GM18861 (cell line): ENCODE data around the gene FAM217A.

Source experiments
- ATAC-seq: cut with Tn5 transposase; IDR thresholded peaks from one replicate; pipeline ENCODE4 v1.9.1; 2021; ENCODE audit not compliant: unreplicated experiment

FAM217A gene

DNA sequence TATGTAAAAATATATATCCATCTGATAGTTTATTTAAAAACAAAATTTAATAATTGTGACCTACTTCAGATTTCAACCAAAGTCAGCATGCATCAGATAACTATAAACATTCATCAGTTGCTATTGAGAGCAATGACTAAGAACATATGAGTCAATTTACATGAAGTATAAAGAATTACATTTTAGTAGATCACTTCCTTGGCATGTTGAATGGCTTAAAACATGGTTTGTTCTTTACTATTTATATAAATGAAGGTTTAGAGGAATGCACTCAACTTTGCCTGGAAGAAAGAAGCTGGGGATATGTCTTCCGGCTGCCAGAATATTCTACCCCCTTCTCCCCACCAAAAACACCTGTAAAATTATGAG, 6.4 kb upstream of the FAM217A start:
- no peak for ATAC-seq

DNA sequence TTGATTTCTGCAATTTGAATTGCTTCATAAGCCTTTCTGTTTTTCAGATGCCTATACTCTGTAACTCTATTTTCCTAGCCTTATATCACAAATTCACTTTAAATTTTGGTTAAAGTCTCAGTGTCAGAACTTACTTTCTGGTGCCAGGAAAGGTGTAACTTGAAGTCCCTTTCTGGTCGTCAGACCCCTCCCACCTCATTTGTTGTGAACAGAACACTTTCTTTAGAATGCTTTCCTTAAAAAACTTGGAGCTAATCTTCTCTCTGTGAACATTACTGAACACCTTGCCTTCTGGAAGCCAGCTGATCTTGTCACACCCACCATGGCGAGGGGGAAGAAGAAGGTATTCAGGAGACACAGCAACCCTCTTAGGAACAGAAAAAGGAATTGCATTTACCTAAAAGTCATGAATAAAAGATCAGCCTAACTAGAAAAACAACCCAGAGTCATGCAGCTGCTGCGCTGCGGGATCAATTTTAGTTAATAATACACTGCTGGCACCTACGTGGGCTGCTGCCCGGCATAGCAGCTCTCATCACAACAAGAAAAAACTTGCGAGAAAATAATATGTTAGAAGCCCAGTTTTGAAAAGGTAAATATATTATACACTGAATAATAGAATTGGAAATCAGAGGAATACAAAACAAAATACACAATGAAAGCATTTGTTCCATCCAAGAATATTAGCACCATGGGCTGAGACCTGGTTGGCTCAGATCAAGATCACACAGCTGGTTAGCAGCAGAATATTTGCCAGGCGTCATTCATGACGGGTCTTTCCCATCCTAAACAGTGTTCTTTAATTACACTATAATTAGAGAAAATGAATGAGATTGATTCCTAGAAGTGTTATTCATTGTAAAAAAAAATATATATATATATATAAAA, 5.8 kb upstream of the FAM217A start:
- no peak for ATAC-seq

DNA sequence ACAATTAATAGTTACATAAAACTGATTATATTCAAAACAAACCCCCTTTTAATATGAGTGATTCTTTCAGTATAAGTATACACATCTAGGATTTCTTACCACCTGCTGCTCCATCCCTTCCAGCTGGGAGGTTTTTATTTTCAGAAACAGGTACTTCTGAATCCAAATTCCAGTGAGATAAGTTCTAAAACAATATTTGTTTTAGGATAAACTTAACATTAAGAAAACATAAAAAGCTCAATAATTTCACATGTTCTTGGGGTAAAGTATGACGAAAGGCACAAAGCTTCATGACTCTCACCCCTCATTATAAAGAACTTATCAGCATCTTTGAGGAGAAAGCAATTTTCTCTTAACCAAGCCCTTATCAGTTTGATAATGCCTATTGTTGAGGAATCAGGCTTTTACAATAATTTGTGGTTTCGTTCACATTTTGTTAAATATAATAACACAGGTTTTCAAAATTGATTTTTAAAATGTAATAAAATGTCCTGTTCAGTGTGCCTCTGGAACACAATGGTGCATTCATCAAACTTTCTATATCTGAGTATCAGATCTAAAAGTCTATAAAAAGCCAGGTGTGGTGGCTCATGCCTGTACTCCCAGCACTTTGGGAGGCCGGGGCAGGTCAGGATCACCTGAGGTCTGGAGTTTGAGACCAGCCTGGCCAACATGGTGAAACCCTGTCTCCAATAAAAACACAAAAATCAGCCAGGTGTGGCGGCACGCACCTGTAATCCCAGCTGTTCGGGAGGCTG, 4.3 kb downstream of the FAM217A start:
- no peak for ATAC-seq

DNA sequence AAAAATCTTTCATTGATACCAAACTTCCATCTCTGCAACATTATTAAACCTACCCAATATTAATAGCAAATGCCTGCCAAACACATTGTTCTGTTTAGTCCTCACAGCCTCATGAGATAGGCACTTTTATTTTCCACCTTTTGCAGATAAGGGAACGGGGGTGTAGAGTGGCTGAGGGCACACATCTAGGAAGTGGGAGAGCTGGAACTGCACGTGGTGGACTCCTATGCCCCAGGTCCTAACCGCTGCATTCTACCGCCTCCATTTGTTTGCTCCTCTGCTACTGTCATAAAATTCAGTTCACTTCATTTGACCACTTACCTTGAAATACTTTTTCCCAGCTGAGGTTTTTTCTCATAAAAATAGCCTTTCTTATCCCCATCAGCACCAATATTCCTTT, 7.6 kb downstream of the FAM217A start:
- ATAC-seq, result no peak

DNA sequence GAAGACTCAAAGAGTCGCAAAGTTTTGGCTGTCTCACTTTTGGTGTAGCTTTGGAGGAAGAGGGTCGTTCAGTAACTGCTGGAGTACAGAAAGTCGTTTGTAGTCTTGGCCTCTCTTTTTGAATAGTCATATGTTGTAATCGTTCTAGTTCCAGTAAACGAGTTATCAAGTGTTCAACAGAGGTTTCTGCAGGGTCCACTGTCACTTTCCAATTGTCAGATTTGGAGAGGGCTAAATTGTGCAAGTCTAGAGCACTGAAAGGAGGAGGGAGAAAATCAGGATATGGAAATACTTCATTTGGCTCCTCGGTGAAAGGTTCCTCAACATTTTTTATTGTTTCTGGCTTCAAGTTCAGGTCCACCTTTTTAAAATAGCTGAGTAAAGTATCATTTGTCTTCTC, 9.7 kb downstream of the FAM217A start:
- no peak for ATAC-seq

DNA sequence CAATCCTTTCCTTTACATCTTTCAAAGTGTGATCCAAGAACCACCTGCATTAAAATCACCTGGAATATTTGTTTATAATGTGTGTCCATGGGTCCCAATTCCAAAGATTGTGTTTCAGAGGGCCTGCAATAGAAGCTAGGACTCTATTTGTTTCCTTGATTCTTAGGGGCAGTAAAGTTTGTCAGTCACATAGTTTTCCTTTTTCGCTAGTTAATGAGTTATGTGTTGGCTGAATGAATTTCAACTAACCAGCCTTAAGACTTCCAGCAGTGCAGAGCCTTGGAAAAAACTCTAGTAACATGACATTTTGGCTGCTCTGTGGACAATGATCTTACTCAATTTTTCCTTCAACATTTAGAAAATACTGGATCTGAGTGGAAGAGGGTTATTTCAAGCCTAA, 11.3 kb downstream of the FAM217A start:
- no peak for ATAC-seq

DNA sequence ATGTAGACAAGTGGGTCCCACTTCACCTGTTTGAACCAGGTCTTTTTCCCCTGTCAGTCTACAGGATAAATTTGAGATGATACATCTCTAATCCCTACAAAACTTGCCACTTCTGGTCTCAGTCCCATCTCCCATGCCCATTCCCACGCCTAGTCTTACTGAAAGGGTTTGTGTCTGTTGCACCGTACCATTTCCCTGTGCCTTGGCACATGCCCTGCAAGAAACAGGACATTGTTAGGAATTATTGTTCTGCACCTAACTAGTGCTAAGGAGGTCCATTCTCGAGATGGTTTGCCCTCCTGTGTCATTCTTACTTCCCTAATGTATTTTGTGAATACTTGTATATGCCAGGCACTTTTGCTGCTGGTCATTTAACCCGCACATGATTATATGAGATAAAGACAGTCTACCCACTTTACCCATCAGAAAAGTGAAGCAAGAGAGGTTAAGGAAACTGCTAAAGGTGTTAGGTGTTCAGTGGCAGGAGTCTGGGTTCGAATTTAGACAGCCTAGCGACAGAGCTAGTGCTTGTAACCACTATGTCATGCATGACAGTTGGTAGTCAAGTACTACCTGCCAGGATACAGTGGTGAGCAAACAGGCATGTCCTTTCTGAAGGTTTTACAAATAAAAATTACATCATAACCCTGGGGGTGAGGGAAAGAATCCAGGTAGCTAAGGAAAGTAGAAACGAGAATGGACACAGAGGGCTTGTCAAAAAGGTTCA, 12.7 kb downstream of the FAM217A start:
- ATAC-seq, result no peak

DNA sequence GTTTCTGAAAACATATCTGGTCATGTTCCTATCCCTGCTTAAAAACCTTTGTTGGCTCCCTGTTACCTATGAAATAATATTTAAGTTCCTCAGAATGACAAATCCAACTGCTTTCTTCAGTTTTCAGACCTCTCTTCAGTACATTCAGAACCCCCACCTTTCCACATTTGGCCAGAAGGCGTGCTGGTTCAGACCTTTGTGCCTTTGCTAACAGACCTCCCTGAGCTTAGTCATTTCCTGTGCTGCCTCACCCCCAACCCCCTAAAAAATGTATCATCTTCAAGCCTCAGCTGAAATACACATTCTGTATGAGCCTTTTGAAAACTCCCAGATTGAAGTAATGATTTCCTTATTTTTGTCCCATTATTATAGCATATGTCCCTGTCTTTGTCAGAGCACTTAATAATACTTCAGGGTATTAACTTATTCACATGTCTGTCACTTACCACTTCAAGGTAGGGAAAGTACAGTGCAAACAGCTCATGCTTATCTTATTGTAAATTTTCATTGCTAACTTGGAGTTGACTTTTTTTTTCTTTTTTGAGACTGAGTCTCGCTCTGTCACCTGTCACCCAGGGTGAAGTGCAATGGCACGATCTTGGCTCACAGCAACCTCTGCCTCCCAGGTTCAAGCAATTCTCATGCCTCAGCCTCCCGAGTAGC, 19.7 kb downstream of the FAM217A start:
- no peak for ATAC-seq

DNA sequence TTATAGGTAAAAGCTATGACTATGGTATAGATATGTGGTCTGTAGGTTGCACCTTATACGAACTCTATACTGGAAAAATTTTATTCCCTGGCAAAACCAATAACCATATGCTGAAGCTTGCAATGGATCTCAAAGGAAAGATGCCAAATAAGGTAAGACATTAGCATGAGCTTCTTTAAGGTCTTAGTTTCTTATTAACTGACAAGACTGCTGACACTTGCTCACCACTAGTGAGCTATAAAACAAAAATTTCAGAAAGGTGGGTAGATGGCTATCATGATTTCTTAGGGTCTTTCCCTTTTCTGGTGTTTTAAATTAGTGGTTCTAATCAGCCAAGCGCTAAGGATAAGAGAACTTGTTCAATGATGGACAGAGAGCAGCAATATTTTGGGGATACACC, 21.9 kb downstream of the FAM217A start:
- ATAC-seq, result no peak

DNA sequence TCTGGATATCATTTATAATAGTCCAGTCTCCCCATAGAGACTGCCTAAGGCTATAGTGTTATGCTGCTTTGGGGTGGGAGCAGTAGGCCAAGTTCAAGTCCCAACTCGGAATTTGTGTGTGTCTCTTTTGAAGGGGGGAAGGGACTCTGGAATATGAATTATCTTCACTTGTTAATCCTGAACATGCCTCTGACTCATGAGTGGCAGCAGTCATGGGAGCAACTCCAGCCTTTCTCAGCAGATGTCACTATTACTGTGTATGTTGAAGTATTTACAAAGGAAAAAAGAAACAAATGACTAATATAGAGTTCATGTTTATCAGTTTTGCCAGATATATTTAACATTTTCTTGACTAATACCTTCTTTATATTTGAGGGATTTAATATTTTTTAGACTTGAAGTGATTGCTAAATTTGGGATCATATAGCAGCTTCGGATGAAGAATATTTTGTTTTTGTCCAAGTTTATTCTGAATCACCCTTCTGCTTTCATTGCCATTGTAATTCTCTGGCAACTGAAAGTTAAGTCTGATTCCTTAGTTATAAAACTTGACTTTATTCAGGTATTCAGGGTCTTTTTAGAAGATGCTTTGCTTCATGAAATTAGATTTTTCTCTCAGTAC, 23.4 kb downstream of the FAM217A start:
- no peak for ATAC-seq

DNA sequence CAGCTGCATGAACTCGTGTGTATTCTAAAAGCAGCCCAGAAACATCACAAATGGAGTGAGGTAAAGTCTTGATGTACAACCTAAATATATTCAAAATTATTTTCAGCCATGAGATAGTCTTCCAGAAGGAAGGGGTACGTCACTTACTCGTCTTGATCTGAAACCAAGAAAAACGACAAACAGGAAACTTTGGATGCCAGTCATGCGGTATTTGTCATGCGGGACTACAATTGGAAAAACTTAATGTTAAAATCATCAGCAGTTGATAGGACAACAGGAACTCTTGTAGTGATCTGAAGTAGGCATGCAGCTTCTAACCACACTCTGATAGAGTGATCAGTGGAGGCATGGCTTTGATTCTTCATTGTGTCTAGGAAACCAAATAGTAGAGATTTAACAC, 29.7 kb downstream of the FAM217A start:
- no peak for ATAC-seq

DNA sequence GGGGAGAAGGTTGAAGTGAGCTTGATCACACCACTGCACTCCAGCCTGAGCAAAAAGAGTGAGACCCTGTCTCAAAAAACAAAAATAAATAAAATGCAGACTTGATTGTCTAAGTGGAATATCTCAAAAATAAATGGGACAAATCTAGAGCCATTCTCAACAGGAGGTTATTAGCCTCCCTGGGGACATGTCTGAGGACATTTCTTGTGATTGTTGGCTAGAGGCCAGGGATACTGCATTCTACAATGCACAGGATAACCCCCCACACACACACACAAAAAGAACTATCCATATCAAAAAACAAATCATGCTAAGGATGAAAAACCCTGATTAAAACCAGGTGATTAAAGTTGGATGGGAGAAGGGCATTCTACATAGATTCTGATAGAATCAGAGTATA, 37.5 kb downstream of the FAM217A start:
- ATAC-seq, result no peak

DNA sequence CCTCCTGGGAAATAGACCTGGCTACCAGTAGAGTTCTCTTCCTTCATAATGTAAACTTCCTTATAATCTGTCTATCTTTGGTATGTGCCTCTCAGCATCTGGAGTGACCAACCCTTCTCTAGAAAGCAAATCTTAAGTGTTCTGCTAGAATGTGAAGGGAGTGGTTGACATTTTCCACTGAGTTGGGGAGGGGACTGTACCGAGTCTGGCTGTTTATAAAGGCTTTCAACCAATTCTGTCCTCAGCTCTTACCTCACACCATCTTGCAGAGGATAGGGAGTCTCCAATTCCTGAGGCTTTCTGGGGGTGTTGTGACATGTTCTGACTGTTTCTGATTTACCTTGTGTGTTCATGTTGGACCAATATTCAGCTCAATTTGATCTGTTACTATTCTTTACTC, 39.6 kb downstream of the FAM217A start:
- ATAC-seq, result no peak

DNA sequence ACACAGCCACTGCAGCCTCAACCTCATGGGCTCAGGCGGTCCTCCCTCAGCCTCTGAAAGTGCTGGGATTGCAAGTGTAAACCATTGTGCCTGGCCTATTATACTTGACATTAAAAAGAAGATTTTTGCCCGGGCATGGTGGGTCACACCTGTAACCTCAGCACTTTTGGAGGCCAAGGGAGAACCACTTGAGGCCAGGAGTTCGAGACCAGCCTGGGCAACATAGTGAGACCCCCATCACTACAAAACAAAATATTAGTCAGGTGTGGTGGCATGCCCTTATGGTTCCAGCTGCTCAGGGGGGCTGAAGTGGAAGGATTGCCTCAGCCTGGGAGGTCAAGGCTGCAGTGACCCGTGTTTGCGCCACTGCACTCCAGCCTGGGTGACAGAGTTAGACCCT, 42.4 kb downstream of the FAM217A start:
- no peak for ATAC-seq

DNA sequence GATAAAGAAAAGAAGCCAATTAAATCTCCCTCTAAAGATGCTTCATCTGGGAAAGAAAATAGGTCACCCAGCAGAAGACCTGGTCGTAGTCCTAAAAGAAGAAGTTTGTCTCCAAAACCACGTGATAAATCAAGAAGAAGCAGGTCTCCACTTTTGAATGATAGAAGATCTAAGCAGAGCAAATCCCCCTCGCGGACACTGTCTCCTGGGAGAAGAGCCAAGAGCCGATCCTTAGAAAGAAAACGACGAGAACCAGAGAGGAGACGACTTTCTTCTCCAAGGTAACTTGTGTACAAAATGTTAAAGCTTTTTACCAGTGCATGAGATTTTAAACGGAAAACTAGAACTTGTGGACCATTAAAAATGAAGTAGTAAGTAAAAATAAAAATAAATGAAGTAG, 46.5 kb downstream of the FAM217A start:
- ATAC-seq, result no peak

DNA sequence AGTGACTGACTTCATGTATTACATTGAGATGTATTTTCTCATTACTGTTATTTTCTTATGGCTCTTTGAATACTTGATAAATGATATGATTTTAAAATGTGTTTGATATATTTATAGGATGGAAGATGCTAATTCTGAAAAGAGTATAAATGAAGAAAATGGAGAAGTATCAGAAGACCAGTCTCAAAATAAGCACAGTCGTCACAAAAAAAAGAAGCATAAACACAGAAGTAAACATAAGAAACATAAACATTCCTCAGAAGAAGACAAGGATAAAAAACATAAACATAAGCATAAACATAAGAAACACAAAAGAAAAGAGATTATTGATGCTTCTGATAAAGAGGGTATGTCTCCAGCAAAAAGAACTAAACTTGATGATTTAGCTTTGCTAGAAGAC, 47.5 kb downstream of the FAM217A start:
- no peak for ATAC-seq

DNA sequence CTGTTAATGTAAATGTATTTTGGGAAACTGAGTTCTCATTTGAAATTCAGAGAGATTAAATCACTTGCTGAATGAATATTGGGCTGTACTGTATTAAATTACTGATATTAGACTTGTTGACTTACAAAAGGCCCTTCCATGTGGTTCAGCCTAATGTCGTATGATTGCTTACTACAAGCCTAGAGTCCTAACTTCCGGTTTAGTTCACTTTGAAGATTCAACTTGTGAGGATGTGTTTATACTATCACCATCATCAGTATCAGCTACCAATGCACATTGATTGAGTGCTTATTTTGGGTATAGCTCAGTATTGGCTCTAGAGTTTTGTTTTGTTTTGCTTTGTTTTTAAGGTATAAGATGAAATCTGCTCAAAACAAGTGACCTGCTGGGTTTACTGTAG, 48.3 kb downstream of the FAM217A start:
- ATAC-seq, result no peak

DNA sequence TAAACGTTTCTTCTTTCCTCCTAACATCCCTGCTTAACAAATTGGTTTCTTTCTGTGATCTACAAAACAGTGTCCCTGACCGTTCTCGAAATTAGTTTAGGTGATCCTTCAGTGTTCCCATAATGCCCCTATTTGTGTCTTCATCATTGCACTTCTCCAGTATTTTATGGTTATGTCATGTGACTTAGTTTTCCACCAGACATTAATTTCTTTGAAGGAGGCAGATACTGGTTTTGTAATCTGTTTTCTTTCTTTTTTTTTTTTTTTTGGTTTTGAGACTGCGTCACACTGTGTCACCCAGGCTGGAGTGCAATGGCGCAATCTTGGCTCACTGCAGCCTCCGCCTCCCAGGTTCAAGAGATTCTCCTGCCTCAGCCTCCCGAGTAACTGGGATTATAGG, 49.2 kb downstream of the FAM217A start:
- ATAC-seq, result no peak

DNA sequence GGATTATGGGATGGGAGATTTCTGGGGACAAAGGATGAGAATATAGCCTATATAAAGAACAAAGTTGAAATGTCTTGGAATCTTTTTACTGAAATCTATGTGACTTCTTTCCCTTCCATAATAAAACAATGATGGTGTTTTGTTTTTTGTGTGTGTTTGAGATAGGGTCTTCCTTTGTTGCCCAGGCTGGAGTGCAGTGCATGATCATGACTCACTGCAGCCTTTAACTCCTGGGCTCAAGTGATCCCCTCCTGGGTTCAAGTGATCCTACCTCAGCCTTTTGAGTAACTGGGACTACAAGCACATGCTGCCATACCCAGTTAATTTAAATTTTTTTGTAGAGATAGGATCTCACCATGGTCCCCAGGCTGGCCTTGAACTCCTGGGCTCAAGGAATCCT, 50.9 kb downstream of the FAM217A start:
- no peak for ATAC-seq

DNA sequence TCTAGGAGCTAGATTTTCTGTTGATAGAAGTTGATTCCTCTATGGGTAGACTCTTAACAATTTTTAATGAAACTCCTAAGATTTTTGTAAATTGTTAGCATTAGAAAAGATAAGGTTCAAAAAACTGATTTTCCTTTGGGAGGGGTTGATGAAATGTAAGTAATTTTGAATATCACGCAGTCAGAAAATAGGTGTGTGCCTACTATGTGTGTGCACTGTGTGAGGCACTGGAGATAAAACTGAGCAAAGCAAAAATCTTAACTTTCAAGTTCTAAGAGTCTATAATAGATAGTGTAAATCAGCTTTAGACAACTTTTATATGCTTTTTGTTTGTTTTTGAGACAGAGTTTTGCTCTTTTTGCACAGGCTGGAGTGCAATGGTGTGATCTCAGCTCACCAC, 53.3 kb downstream of the FAM217A start:
- ATAC-seq, result no peak

DNA sequence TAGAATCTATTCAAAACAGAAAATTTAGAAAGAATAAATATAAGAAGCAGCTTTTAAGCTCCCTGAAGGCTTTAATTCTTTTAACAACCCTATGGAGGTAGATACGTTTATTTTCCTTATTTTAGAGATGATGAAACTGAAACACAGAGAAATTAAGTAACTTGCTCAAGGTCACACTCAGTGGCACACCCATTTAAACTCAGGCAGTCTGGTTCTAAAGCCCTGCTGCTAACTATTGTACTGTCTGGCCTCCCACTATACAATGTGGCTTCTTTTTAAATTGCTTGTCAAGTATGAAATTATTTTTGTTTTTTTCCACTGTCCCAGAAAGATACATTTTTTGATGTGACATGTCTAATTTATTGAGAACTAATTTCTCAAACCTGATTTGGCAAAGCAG, 55.7 kb downstream of the FAM217A start:
- no peak for ATAC-seq
